ENCODE measurements around the gene STXBP4. TPM values are rescaled to one million over a fixed set of nuclear protein-coding genes. Genes with fewer than 3 reads are reported as not detected.

STXBP4 gene
- polyA plus RNA-seq, 1 experiment = 9.7 TPM

- Histone ChIP-seq H3K4me3 (ENCODE audit: low read depth, low read length) (peak overlapping the region; percentile 91), H3K9me3 (ENCODE audit: control insufficient read depth, insufficient read depth, low read length) (no peaks in the 10 kb centered on the region; the same call in 1 of the 2 replicates), H3K27me3 (ENCODE audit: control insufficient read depth, insufficient read depth, low read length) (no peaks in the 10 kb centered on the region), H3K27ac (ENCODE audit: low read depth, low read length) (no peak overlapping the region)
- POLR2A ChIA-PET = no interaction called here
- TF ChIP-seq, protein P1, sequence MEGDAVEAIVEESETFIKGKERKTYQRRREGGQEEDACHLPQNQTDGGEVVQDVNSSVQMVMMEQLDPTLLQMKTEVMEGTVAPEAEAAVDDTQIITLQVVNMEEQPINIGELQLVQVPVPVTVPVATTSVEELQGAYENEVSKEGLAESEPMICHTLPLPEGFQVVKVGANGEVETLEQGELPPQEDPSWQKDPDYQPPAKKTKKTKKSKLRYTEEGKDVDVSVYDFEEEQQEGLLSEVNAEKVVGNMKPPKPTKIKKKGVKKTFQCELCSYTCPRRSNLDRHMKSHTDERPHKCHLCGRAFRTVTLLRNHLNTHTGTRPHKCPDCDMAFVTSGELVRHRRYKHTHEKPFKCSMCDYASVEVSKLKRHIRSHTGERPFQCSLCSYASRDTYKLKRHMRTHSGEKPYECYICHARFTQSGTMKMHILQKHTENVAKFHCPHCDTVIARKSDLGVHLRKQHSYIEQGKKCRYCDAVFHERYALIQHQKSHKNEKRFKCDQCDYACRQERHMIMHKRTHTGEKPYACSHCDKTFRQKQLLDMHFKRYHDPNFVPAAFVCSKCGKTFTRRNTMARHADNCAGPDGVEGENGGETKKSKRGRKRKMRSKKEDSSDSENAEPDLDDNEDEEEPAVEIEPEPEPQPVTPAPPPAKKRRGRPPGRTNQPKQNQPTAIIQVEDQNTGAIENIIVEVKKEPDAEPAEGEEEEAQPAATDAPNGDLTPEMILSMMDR (IDR thresholded peaks at IDR 0.05; ENCODE audit: low read depth, low read length) = no peak; the same call in 1 of the 2 replicates
- DNase-seq (ENCODE audit: low read depth, low spot score) = no peak
- CTCF ChIA-PET = no interaction called here
Observed at GRCh38 chr17:54967621-54968261, 824 bp upstream of the STXBP4 start.

DNA sequence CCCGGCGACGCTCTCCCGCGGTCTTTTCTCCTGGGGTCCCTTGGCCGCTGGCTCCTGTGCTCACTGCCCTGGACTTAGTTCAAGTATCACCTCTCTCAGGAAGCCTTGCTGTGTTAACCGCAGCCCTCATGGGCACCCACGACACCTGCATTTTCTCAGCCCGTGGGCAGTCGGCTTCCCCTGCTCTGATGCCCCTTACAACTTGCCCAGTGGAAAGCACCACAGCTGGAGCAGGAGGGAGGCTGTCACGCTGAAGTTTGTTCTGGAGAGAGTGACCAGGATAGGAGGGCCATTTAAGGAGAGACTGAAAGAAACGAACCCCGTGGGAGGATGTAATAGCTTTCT is 395 bp downstream of the STXBP4 start:
- CTCF ChIA-PET = interaction anchor here (1.1 to 3.3 kb wide), 2 partner anchors 11 to 23 kb away, joined by 4 to 22 read pairs; no protein-coding TSS in a partner anchor
- Histone ChIP-seq H3K4me3 (ENCODE audit: low read depth, low read length) (peak overlapping the region; percentile 91), H3K9me3 (ENCODE audit: control insufficient read depth, insufficient read depth, low read length) (no peaks in the 10 kb centered on the region; the same call in 1 of the 2 replicates), H3K27ac (ENCODE audit: low read depth, low read length) (peak overlapping the region; percentile 72), H3K27me3 (ENCODE audit: control insufficient read depth, insufficient read depth, low read length) (no peaks in the 10 kb centered on the region)
- TF ChIP-seq, protein P1 (IDR thresholded peaks at IDR 0.05; ENCODE audit: low read depth, low read length) = no peak
- POLR2A ChIA-PET = interaction anchor here (0.6 kb wide), 1 partner anchor 65 kb away, joined by 6 read pairs; no protein-coding TSS in a partner anchor
- DNase-seq (ENCODE audit: low read depth, low spot score) = no peak

DNA sequence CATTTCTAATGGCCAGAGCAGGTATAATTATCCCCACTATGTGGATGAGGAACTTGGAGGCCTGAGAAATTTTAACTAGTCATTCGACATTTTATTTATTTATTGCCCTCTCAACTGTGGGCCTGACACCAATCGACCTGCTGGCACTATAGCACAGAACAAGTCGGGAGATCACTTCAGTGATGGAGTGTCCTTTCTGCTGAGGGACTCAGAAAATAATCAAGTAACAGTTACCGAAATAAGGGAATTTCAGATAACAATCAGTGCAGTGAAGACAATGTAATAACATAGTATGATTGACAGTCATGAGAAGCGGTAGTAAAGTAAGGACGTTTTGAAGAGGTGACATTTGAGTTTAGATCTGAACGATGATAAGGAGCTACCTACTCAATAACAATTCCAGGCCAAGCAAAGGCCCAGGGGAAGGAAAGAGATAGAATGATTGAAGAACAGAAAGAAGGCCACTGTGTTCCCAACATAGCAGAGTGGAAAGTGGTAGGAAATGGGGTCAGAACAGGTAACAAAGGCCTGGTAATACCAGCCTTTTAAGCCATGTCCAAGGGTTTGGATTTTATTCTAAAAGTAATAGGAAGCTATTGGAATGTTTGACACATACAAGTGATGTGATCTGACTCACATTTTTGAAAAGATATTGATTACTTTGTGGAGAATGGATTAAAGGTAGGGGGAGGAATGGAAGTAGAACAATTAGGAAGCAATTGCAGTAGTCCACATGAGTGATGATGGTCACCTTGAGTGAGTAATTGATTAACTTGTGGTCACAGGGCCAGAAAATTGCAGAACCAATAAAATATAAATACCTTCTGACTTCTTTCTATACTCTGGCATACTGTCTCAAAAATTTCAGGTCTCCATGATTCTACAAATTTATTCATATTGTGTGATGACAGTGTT is 1.4 kb downstream of the STXBP4 start:
- DNase-seq (ENCODE audit: low read depth, low spot score) = no peak
- ChIA-PET CTCF (interaction anchor here (1.1 to 3.3 kb wide), 3 partner anchors 10 to 556 kb away, joined by 3 to 22 read pairs (median 4); no protein-coding TSS in a partner anchor), POLR2A (interaction anchor here (0.6 kb wide), 1 partner anchor 65 kb away, joined by 6 read pairs; no protein-coding TSS in a partner anchor)
- Histone ChIP-seq H3K4me3 (ENCODE audit: low read depth, low read length) (peak overlapping the region; percentile 91), H3K9me3 (ENCODE audit: control insufficient read depth, insufficient read depth, low read length) (no peaks in the 10 kb centered on the region; the same call in 1 of the 2 replicates), H3K27me3 (ENCODE audit: control insufficient read depth, insufficient read depth, low read length) (no peaks in the 10 kb centered on the region), H3K27ac (ENCODE audit: low read depth, low read length) (no peak overlapping the region)
- TF ChIP-seq, protein P1 (IDR thresholded peaks at IDR 0.05; ENCODE audit: low read depth, low read length) = no peak

- POLR2A ChIA-PET = no interaction called here
- CTCF ChIA-PET = interaction anchor here (1.4 to 3.3 kb wide), 2 partner anchors 21 to 555 kb away, joined by 3 to 22 read pairs; no protein-coding TSS in a partner anchor
Observed at GRCh38 chr17:54971147-54971546, 2.6 kb downstream of the STXBP4 start.

More at GRCh38 chr17:54971147-54971546, 2.6 kb downstream of the STXBP4 start:
- Histone ChIP-seq H3K9me3 (ENCODE audit: control insufficient read depth, insufficient read depth, low read length) (no peaks in the 10 kb centered on the region; the same call in 1 of the 2 replicates), H3K27ac (ENCODE audit: low read depth, low read length) (no peak overlapping the region), H3K27me3 (ENCODE audit: control insufficient read depth, insufficient read depth, low read length) (no peaks in the 10 kb centered on the region), H3K4me3 (ENCODE audit: low read depth, low read length) (no peak overlapping the region)
- no peak for DNase-seq (ENCODE audit: low read depth, low spot score)
- TF ChIP-seq, protein P1 (IDR thresholded peaks at IDR 0.05; ENCODE audit: low read depth, low read length) = no peak
